ENCODE data around the gene IVNS1ABP. TPM values are rescaled to one million over a fixed set of nuclear protein-coding genes. Genes with fewer than 3 reads are reported as not detected.

The IVNS1ABP gene
- total RNA-seq, 1 donor from 2014 or later: 88.6 TPM

DNA sequence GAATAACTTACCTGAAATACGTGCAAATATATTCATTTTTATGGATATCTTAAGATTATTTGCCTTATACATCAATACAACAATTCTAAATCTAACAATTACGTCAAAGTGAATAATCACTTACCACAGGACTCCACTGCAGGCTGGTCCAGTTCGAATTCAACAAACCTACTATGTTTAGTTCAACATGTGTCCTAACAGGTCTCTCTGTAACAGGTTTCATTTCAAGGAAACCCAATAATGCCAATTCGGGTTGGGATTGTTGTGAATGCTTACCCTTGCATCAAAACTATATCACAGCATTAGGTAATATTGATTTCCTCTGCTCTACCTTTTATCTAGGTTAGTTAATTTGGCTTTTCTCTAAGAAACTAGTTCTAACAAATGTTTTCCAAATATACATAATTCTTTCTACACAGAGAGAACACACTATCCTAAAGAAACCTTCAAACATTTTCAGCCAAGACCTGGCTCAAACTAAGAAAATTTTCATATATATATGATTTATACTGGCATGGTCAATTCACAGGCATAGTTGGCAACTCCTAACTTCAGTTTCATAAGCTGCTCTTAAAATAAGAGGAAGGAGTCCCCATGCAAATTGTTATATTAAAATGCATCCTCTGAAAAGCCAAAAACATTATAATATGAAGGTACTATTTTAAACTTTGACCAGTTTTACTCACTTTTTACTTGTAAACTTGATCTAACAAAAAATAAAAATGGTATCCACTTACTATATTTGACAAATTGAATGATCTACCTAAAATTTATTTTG is 4.5 kb downstream of the IVNS1ABP start:
- DNase-seq (no peak), ATAC-seq (no peak)
- Histone ChIP-seq H3K4me3 (no peak overlapping the region), H3K9me3 (no peaks in the 10 kb centered on the region), H3K36me3 (peaks cover 34% of the 10 kb centered on the region), H3K27me3 (no peaks in the 10 kb centered on the region), H3K4me1 (peaks cover 40% of the 10 kb centered on the region), H3K27ac (no peak overlapping the region)
- intact Hi-C loops (cut with DNase I): no loop called here
- TF ChIP-seq, protein P1, sequence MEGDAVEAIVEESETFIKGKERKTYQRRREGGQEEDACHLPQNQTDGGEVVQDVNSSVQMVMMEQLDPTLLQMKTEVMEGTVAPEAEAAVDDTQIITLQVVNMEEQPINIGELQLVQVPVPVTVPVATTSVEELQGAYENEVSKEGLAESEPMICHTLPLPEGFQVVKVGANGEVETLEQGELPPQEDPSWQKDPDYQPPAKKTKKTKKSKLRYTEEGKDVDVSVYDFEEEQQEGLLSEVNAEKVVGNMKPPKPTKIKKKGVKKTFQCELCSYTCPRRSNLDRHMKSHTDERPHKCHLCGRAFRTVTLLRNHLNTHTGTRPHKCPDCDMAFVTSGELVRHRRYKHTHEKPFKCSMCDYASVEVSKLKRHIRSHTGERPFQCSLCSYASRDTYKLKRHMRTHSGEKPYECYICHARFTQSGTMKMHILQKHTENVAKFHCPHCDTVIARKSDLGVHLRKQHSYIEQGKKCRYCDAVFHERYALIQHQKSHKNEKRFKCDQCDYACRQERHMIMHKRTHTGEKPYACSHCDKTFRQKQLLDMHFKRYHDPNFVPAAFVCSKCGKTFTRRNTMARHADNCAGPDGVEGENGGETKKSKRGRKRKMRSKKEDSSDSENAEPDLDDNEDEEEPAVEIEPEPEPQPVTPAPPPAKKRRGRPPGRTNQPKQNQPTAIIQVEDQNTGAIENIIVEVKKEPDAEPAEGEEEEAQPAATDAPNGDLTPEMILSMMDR (IDR thresholded peaks at IDR 0.05): no peak

DNA sequence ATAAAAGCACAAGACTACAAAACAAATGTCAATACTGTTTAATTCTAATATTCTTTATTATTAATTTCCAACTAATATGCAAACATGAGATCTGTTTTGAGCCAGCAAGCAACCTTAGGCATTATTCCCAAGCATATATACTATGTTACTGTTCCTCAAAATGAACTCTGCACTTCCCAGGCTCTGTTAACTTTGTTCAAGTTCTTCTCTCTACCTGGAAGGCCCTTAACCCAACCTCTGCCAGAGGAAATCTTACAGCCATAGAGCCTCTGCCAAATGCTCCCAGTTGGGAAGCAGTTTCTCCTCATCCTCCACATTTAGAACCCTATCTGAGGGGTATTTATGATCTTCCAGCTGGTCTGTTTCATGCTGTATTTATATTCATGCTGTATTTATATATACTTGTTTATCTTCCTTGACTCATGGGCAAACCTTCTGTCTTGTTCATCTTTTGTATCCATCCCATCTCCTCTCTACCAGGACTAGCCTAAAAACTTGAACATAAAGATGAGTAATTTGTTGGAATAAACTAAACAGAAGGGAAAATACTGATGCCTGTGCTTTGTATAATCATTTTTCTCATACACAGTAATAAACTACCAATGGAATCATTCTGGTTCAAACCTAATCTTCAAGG is 5.3 kb downstream of the IVNS1ABP start:
- intact Hi-C loops (cut with DNase I): no loop called here
- TF ChIP-seq, protein P1 (IDR thresholded peaks at IDR 0.05): no peak

GRCh38 chr1:185309566-185309965 is 7.5 kb downstream of the IVNS1ABP start:
- DNase-seq (no peak), ATAC-seq (no peak)
- TF ChIP-seq, protein P1 (IDR thresholded peaks at IDR 0.05): no peak
- H3K4me3 ChIP-seq: no peak overlapping the region
- H3K9me3 ChIP-seq: no peaks in the 10 kb centered on the region
- intact Hi-C loops (cut with DNase I): no loop called here
- peaks cover 64% of the 10 kb centered on the region for H3K36me3 ChIP-seq
- peaks cover 29% of the 10 kb centered on the region for H3K4me1 ChIP-seq
- no peak overlapping the region for H3K27ac ChIP-seq
- H3K27me3 ChIP-seq: no peaks in the 10 kb centered on the region

More for the DNA sequence above, 5.3 kb downstream of the IVNS1ABP start:
- ATAC-seq: no peak
- no peaks in the 10 kb centered on the region for H3K27me3 ChIP-seq
- no peak overlapping the region for H3K27ac ChIP-seq
- H3K36me3 ChIP-seq: peaks cover 43% of the 10 kb centered on the region
- no peak overlapping the region for H3K4me3 ChIP-seq
- peaks cover 40% of the 10 kb centered on the region for H3K4me1 ChIP-seq
- no peak for DNase-seq
- no peaks in the 10 kb centered on the region for H3K9me3 ChIP-seq

DNA sequence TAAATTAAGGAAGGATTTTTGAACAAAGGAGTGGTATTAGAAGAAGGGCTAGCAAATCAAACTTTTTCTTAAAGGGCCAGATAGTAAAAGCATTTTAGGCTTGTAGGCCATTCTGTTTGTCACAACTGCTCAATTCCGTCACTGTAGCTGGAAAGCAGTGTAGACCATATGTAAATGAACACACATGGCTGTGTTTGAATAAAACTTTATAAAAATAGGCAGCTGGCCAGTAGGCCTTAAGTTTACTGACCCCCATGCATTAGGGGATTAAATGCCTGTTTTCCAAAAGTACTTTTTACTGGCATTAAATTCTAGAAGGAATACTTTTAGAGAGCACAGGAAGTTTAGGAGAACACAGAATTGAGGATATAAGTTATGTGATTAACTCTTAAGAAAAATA is 8.9 kb downstream of the IVNS1ABP start:
- no peak overlapping the region for H3K27ac ChIP-seq
- H3K4me3 ChIP-seq: no peak overlapping the region
- H3K36me3 ChIP-seq: peaks cover 79% of the 10 kb centered on the region
- H3K27me3 ChIP-seq: no peaks in the 10 kb centered on the region
- no peaks in the 10 kb centered on the region for H3K9me3 ChIP-seq
- DNase-seq (no peak), ATAC-seq (no peak)
- H3K4me1 ChIP-seq: peaks cover 20% of the 10 kb centered on the region
- TF ChIP-seq, protein P1 (IDR thresholded peaks at IDR 0.05): no peak
- intact Hi-C loops (cut with DNase I): no loop called here

DNA sequence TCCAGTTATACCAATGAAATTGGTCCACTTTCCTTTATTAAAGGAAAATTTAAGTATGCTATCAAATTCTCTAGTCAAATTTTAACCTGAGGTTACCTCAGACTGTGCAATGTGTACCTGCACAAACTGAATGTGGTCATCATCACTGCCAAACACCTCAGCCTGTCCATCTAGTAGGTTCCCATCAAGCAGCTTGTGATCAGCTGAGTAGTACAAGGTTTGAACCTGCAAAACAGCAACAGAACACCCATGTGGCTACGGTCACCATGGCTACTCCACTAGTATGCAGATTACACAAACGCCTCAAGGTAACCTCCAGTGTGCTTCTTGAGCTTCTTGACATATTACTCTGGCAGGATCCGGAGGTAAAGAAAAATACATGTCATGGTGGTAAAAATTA is 11.6 kb downstream of the IVNS1ABP start:
- DNase-seq: no peak
- H3K4me3 ChIP-seq: no peak overlapping the region
- no peaks in the 10 kb centered on the region for H3K27me3 ChIP-seq
- H3K27ac ChIP-seq: no peak overlapping the region
- intact Hi-C loops (cut with DNase I): no loop called here
- peaks cover 100% of the 10 kb centered on the region for H3K36me3 ChIP-seq
- H3K4me1 ChIP-seq: peaks cover 6% of the 10 kb centered on the region
- no peak for ATAC-seq
- H3K9me3 ChIP-seq: no peaks in the 10 kb centered on the region
- TF ChIP-seq, protein P1 (IDR thresholded peaks at IDR 0.05): no peak
